SK-N-SH (cell line): ENCODE results near the gene OSBPL2. TPM values are rescaled to one million over a fixed set of nuclear protein-coding genes. Genes with fewer than 3 reads are reported as not detected.

Experiments used
- CTCF ChIA-PET: fragments of 300-600, 350-600 bp; formaldehyde crosslinking; extraction: SDS; loops from one replicate; lab custom pipeline; 2021; lab: Yijun Ruan, JAX
- POLR2A ChIA-PET: fragments of 350-600 bp; sonication (Branson Sonifier 250); formaldehyde crosslinking; extraction: SDS; loops from one replicate; lab custom pipeline; 2020; ENCODE audit warnings: antibody characterized with exemption, inconsistent platforms; lab: Yijun Ruan, JAX
- DNase-seq: peaks from one replicate; pipeline ENCODE4 v3.0.0; 2012
- H2AFZ ChIP-seq: fragments of 200-600 bp; sonication (generic); 2 replicates; pipeline ENCODE4 v1.8.1; 2016; ENCODE audit warnings: antibody characterized with exemption, mild to moderate bottlenecking, low read depth
- H3F3A ChIP-seq: fragments of 200-600 bp; sonication (generic); replicated peaks from 2 replicates; pipeline ENCODE3; 2016; ENCODE audit warnings: antibody characterized with exemption, mild to moderate bottlenecking; ENCODE audit not compliant: insufficient read depth
- H3K27ac ChIP-seq, 2 experiments: fragments of 200-500 bp in 1 of 2; fragments of 200-600 bp in 1 of 2; sonication (Bioruptor generic) in 1 of 2; sonication (generic), shearing (Covaris generic) in 1 of 2; 2 replicates each; pipeline versions ENCODE4 v1.5.1 to v1.6.1; 2014 to 2016; ENCODE audit warnings: low read depth in 2 of 2, inconsistent platforms in 1 of 2, low read length in 1 of 2, mild to moderate bottlenecking in 1 of 2, mixed read lengths in 1 of 2
- H3K27me3 ChIP-seq: fragments of 200-600 bp; sonication (generic), shearing (Covaris generic); 2 replicates; pipeline ENCODE4 v1.6.1; 2016; ENCODE audit warnings: mixed run types; ENCODE audit not compliant: insufficient read depth
- H3K36me3 ChIP-seq, 2 experiments: fragments of 200-500 bp in 1 of 2; fragments of 200-600 bp in 1 of 2; sonication (Bioruptor generic) in 1 of 2; sonication (generic) in 1 of 2; replicated peaks in 1 of 2; 2 replicates each; pipeline versions ENCODE3 to v1.5.1; 2014 to 2016; ENCODE audit warnings: low read length in 1 of 2, mild to moderate bottlenecking in 1 of 2; ENCODE audit not compliant: insufficient read depth in 2 of 2, control insufficient read depth in 1 of 2
- H3K4me1 ChIP-seq, 2 experiments: fragments of 200-500 bp in 1 of 2; fragments of 200-600 bp in 1 of 2; sonication (Bioruptor generic) in 1 of 2; sonication (generic), shearing (Covaris generic) in 1 of 2; 2 replicates each; pipeline versions ENCODE4 v1.5.1 to v1.6.1; 2014 to 2016; ENCODE audit warnings: low read depth in 1 of 2, low read length in 1 of 2, mixed run types in 1 of 2; ENCODE audit not compliant: insufficient read depth in 2 of 2, control insufficient read depth in 1 of 2
- H3K4me2 ChIP-seq: fragments of 200-600 bp; sonication (generic), shearing (Covaris generic); 2 replicates; pipeline ENCODE4 v1.6.1; 2017; ENCODE audit warnings: mixed run types
- H3K4me3 ChIP-seq, 2 experiments: fragments of 200-500 bp in 1 of 2; fragments of 200-600 bp in 1 of 2; sonication (Bioruptor generic) in 1 of 2; sonication (generic), shearing (Covaris generic) in 1 of 2; 2 replicates each; pipeline versions ENCODE4 v1.5.1 to v1.8.1; 2014 to 2016; ENCODE audit warnings: low read depth in 2 of 2, inconsistent platforms in 1 of 2, low read length in 1 of 2, mild to moderate bottlenecking in 1 of 2, mixed read lengths in 1 of 2, moderate library complexity in 1 of 2
- H3K79me2 ChIP-seq: fragments of 200-600 bp; sonication (generic); 2 replicates; pipeline ENCODE4 v1.8.1; 2017; ENCODE audit warnings: mild to moderate bottlenecking; ENCODE audit not compliant: insufficient read depth
- H3K9ac ChIP-seq: fragments of 200-600 bp; sonication (generic); 2 replicates; pipeline ENCODE4 v1.6.1; 2017; ENCODE audit warnings: mixed run types
- H3K9me2 ChIP-seq: fragments of 200-600 bp; sonication (generic); 2 replicates; pipeline ENCODE4 v1.6.1; 2017; ENCODE audit warnings: mixed run types
- H3K9me3 ChIP-seq: fragments of 200-600 bp; sonication (generic); 2 replicates; pipeline ENCODE4 v1.6.1; 2017; ENCODE audit warnings: mixed run types, mild to moderate bottlenecking, moderate library complexity
- H4K20me1 ChIP-seq: fragments of 200-600 bp; sonication (generic); 2 replicates; pipeline ENCODE4 v1.6.1; 2017; ENCODE audit warnings: mild to moderate bottlenecking, mixed run types; ENCODE audit not compliant: insufficient read depth
- EP300 ChIP-seq, 2 experiments: IDR thresholded peaks; 2 replicates each; pipeline versions ENCODE4 v1.4.0 to v1.6.1; 2012; ENCODE audit warnings: borderline replicate concordance in 1 of 2, low read depth in 1 of 2, low read length in 1 of 2
- EZH2phosphoT487 ChIP-seq: fragments of 200-600 bp; sonication (generic); IDR thresholded peaks from 2 replicates; pipeline ENCODE4 v1.6.1; 2017; ENCODE audit warnings: low read depth, mixed run types, mild to moderate bottlenecking, antibody characterized with exemption, moderate library complexity, borderline replicate concordance
- FOXM1 ChIP-seq: IDR thresholded peaks from 2 replicates; pipeline ENCODE4 v1.4.0; 2012; ENCODE audit warnings: low read depth, mild to moderate bottlenecking
- GABPA ChIP-seq: IDR thresholded peaks from 2 replicates; pipeline ENCODE4 v1.4.0; 2012; ENCODE audit warnings: low read depth, mild to moderate bottlenecking
- JUND ChIP-seq: IDR thresholded peaks from 2 replicates; pipeline ENCODE4 v1.4.0; 2012
- MAX ChIP-seq: IDR thresholded peaks from 2 replicates; pipeline ENCODE4 v1.4.0; 2012; ENCODE audit warnings: low read depth
- MEF2A ChIP-seq: IDR thresholded peaks from 2 replicates; pipeline ENCODE4 v1.4.0; 2012; ENCODE audit warnings: low read depth, borderline replicate concordance
- MXI1 ChIP-seq: IDR thresholded peaks from 2 replicates; pipeline ENCODE4 v1.6.1; 2012; ENCODE audit warnings: mild to moderate bottlenecking, low read depth, low read length, improper control_type of control experiment
- NFIC ChIP-seq: IDR thresholded peaks from 2 replicates; pipeline ENCODE4 v1.4.0; 2012; ENCODE audit warnings: borderline replicate concordance
- PBX3 ChIP-seq: IDR thresholded peaks from 2 replicates; pipeline ENCODE4; 2012
- POLR2AphosphoS5 ChIP-seq: IDR thresholded peaks from 2 replicates; pipeline ENCODE4 v1.6.1; 2012; ENCODE audit warnings: low read depth, low read length
- RFX5 ChIP-seq: IDR thresholded peaks from 2 replicates; pipeline ENCODE4 v1.6.1; 2012; ENCODE audit warnings: mild to moderate bottlenecking, improper control_type of control experiment, low read length
- RXRA ChIP-seq: IDR thresholded peaks from 2 replicates; pipeline ENCODE4 v1.4.0; 2012; ENCODE audit warnings: low read depth, mild to moderate bottlenecking, borderline replicate concordance
- SIN3A ChIP-seq: IDR thresholded peaks from 2 replicates; pipeline ENCODE4 v1.6.1; 2012; ENCODE audit warnings: low read depth, mild to moderate bottlenecking, low read length, moderate library complexity, borderline replicate concordance
- SMC3 ChIP-seq: IDR thresholded peaks from 2 replicates; pipeline ENCODE4 v1.6.1; 2012; ENCODE audit warnings: low read depth, low read length, improper control_type of control experiment
- TCF12 ChIP-seq: IDR thresholded peaks from 2 replicates; pipeline ENCODE4 v1.4.0; 2012
- YY1 ChIP-seq: IDR thresholded peaks from 2 replicates; pipeline ENCODE4 v1.4.0; 2012; ENCODE audit warnings: low read depth, mild to moderate bottlenecking
- WGBS: methylation state at CpG from one replicate; pipeline ENCODE4 v1.1.6; 2017; ENCODE audit warnings: low lambda C conversion rate; 5-methylcytosine and 5-hydroxymethylcytosine counted together
- polyA plus RNA-seq, 3 experiments: library from polyadenylated mRNA; depleted of rRNA; stranded (reverse); fragments of >200 nt; gene quantifications; 2 replicates each; pipeline ENCODE4 v1.2.3, GENCODE V29; 2012
- TF ChIP-seq, protein P1 (sequence below): fragments of 150-350 bp; IDR thresholded peaks from 2 replicates; pipeline ENCODE4 v1.6.1; 2017; ENCODE audit warnings: antibody characterized with exemption, low read length, low read depth, borderline replicate concordance
- TF ChIP-seq, protein P2 (sequence below): IDR thresholded peaks from 2 replicates; pipeline ENCODE4 v1.4.0; 2012; ENCODE audit warnings: low read depth, borderline replicate concordance
- TF ChIP-seq, protein P3 (sequence below): fragments of 150-350 bp; IDR thresholded peaks from 2 replicates; pipeline ENCODE4 v1.6.1; 2016; ENCODE audit warnings: mild to moderate bottlenecking, low read depth, low read length

The OSBPL2 gene
- polyA plus RNA-seq, 1 of the 3 experiments (the other 2 are of a cell fraction): 17.7 TPM

- ChIA-PET CTCF (interaction anchor here (1.0 to 1.1 kb wide), 2 partner anchors 13 to 63 kb away, joined by 4 to 5 read pairs; no protein-coding TSS in a partner anchor), POLR2A (no interaction called here)
- H2AFZ ChIP-seq: no peak overlapping the region
- no peak overlapping the region for H3K27ac ChIP-seq
- H3K4me2 ChIP-seq: no peak overlapping the region
- 93% methylated on average over 17 of the region's 29 CpGs for WGBS
- H3K79me2 ChIP-seq: no peaks in the 10 kb centered on the region
- no peak overlapping the region for H3K4me3 ChIP-seq
- no peaks in the 10 kb centered on the region for H3K4me1 ChIP-seq
- no peaks in the 10 kb centered on the region for H3K9me2 ChIP-seq
- peaks cover 0 to 62% of the 10 kb centered on the region in 2 experiments for H3K36me3 ChIP-seq
- TF ChIP-seq MAX (no peak), POLR2AphosphoS5 (no peak), NFIC (no peak), EP300 (IDR thresholded peaks at IDR 0.05; ENCODE audit: borderline replicate concordance in 1 of 2, low read depth in 1 of 2, low read length in 1 of 2) (no peak), FOXM1 (no peak), RXRA (no peak), RFX5 (no peak), JUND (no peak), MEF2A (no peak), TCF12 (no peak), MXI1 (no peak), SMC3 (no peak), EZH2phosphoT487 (no peak), YY1 (no peak), SIN3A (no peak)
- TF ChIP-seq, protein P1, sequence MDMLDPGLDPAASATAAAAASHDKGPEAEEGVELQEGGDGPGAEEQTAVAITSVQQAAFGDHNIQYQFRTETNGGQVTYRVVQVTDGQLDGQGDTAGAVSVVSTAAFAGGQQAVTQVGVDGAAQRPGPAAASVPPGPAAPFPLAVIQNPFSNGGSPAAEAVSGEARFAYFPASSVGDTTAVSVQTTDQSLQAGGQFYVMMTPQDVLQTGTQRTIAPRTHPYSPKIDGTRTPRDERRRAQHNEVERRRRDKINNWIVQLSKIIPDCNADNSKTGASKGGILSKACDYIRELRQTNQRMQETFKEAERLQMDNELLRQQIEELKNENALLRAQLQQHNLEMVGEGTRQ: no peak
- DNase-seq: no peak
- no peaks in the 10 kb centered on the region for H3K27me3 ChIP-seq
- no peaks in the 10 kb centered on the region for H3F3A ChIP-seq
- no peak overlapping the region for H3K9ac ChIP-seq
- no peaks in the 10 kb centered on the region for H4K20me1 ChIP-seq
- no peaks in the 10 kb centered on the region for H3K9me3 ChIP-seq
These were observed 81.1 kb downstream of the OSBPL2 start for GRCh38 chr20:62319346-62319909.

GRCh38 chr20:62320581-62321354 is 82.4 kb downstream of the OSBPL2 start:
- ChIA-PET CTCF (interaction anchor here (1.4 kb wide), 1 partner anchor 63 kb away, joined by 3 read pairs; no protein-coding TSS in a partner anchor), POLR2A (no interaction called here)
- no peaks in the 10 kb centered on the region for H3K79me2 ChIP-seq
- TF ChIP-seq MAX (no peak), SIN3A (no peak), EZH2phosphoT487 (no peak), YY1 (no peak), GABPA (no peak), PBX3 (no peak)
- TF ChIP-seq, protein P1: no peak
- TF ChIP-seq, protein P2, sequence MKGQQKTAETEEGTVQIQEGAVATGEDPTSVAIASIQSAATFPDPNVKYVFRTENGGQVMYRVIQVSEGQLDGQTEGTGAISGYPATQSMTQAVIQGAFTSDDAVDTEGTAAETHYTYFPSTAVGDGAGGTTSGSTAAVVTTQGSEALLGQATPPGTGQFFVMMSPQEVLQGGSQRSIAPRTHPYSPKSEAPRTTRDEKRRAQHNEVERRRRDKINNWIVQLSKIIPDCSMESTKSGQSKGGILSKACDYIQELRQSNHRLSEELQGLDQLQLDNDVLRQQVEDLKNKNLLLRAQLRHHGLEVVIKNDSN: no peak
- TF ChIP-seq, protein P3, sequence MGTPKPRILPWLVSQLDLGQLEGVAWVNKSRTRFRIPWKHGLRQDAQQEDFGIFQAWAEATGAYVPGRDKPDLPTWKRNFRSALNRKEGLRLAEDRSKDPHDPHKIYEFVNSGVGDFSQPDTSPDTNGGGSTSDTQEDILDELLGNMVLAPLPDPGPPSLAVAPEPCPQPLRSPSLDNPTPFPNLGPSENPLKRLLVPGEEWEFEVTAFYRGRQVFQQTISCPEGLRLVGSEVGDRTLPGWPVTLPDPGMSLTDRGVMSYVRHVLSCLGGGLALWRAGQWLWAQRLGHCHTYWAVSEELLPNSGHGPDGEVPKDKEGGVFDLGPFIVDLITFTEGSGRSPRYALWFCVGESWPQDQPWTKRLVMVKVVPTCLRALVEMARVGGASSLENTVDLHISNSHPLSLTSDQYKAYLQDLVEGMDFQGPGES: no peak

More at GRCh38 chr20:62320581-62321354, 82.4 kb downstream of the OSBPL2 start:
- Histone ChIP-seq H3K27me3 (no peaks in the 10 kb centered on the region), H3K36me3 (peaks cover 0 to 60% of the 10 kb centered on the region in 2 experiments), H4K20me1 (no peaks in the 10 kb centered on the region), H3K4me1 (no peaks in the 10 kb centered on the region), H3K27ac (no peak overlapping the region), H3K9me3 (no peaks in the 10 kb centered on the region), H3F3A (no peaks in the 10 kb centered on the region), H3K4me3 (no peak overlapping the region), H2AFZ (no peak overlapping the region), H3K4me2 (no peak overlapping the region), H3K9ac (no peak overlapping the region), H3K9me2 (no peaks in the 10 kb centered on the region)
- peak; percentile 82 for DNase-seq
- WGBS: 90% methylated on average over 9 of the region's 22 CpGs
